ENCODE data around the gene EIF2AK3.

Gene EIF2AK3

DNA sequence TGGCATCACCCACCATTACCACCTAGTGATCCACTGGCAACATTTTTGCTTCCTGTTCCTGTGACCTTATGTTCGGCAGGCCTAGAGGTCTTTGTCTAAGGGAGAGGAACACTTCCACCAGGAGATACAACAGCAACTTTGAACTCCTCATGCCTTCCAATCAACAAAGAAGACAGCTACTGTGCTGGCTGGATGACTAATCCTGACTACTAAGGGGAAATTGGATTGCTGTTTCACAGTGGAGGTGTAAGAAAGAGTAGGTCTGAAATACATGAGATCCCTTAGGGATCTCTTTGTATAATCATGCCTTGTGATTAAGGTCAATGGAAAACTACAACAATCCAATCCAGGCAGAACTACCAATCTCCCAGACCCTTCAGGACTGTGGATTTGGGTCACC lies 45.2 kb downstream of the EIF2AK3 start:
- no peak for TF ChIP-seq POLR2A (IDR thresholded peaks at IDR 0.05; ENCODE audit: low read depth, low read length)
- TF ChIP-seq TAF1 (IDR thresholded peaks at IDR 0.05; ENCODE audit: low read depth, low read length) = no peak
- TF ChIP-seq SPI1 (IDR thresholded peaks at IDR 0.05; ENCODE audit: low read depth, low read length) = no peak
- no peak for TF ChIP-seq POU2F2 (IDR thresholded peaks at IDR 0.05; ENCODE audit: low read depth, low read length)
- no peak for TF ChIP-seq PAX5 (IDR thresholded peaks at IDR 0.05; ENCODE audit: insufficient read depth, low read length, severe bottlenecking)
- TF ChIP-seq POLR2AphosphoS5 (IDR thresholded peaks at IDR 0.05; ENCODE audit: low read depth, low read length) = no peak
- FAIRE-seq (peak; percentile 33), DNase-seq (ENCODE audit: insufficient read length, low spot score) (no peak)

DNA sequence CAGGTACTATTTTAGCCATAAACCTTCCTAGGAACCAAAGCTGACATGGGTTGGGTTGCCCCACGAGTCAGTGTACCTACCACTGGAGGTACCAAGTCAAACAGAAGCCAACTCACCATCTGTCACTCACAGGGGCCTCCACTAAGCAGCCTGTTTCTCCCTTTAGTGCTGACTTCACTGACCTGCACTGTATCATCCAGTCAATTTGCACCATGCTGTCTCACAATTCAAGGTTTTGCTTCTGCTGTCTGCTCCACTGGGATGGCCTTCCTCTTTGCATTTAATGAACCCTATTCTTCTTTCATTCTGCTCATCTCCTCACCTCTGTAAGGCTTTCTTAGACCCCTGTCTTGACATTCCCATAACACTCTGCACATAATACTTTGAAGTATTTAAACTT lies 47.2 kb downstream of the EIF2AK3 start:
- TF ChIP-seq POU2F2 (IDR thresholded peaks at IDR 0.05; ENCODE audit: low read depth, low read length) = no peak
- TF ChIP-seq POLR2AphosphoS5 (IDR thresholded peaks at IDR 0.05; ENCODE audit: low read depth, low read length) = peak; percentile 51; the same call in 1 of the 2 replicates
- no peak for TF ChIP-seq PAX5 (IDR thresholded peaks at IDR 0.05; ENCODE audit: insufficient read depth, low read length, severe bottlenecking)
- TF ChIP-seq POLR2A (IDR thresholded peaks at IDR 0.05; ENCODE audit: low read depth, low read length) = no peak
- no peak for TF ChIP-seq TAF1 (IDR thresholded peaks at IDR 0.05; ENCODE audit: low read depth, low read length)
- FAIRE-seq = no peak
- DNase-seq (ENCODE audit: insufficient read length, low spot score) = no peak

DNA sequence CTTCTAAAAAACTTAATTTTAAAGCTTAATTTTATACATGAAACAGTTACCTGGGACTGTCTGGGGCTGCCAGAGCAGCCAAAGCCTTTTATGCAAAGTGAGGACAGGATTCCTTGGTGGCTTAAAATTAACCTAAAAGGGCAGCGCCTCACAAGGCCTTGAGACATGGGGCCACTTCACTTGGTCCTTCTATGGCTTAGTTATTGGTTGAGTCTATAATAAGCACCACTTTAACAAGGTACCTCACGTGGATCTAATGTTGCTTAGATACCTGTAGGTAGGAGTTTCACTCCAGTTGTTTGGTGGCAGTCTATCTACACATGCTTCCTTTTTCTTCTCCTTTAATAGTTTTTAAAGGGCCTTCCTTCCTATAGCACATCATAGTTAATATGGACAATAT lies 51.6 kb downstream of the EIF2AK3 start:
- FAIRE-seq (no peak), DNase-seq (ENCODE audit: insufficient read length, low spot score) (no peak)
- TF ChIP-seq POLR2A (IDR thresholded peaks at IDR 0.05; ENCODE audit: low read depth, low read length) (no peak), POLR2AphosphoS5 (IDR thresholded peaks at IDR 0.05; ENCODE audit: low read depth, low read length) (no peak), PAX5 (IDR thresholded peaks at IDR 0.05; ENCODE audit: insufficient read depth, low read length, severe bottlenecking) (no peak), POU2F2 (IDR thresholded peaks at IDR 0.05; ENCODE audit: low read depth, low read length) (no peak), TAF1 (IDR thresholded peaks at IDR 0.05; ENCODE audit: low read depth, low read length) (no peak), SPI1 (IDR thresholded peaks at IDR 0.05; ENCODE audit: low read depth, low read length) (no peak)

DNA sequence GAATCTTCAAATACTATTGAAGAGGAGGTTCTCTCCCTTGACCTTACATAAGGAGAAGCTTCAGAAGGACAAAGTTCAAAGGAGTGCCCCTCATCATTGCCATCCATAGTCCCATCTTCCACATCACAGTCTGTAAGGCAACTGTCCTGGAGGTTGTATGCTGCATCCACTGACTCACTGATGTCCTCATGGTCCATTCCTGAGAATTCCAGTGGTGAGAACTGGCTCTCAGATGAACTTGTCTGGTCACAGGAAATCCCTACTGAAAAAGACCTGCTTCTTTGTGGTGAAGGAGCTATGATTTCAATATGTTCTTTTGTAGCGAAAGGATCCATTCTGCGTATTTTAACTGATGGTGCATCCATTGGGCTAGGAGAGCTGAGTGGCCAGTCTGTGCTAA lies 52.2 kb downstream of the EIF2AK3 start:
- no peak for TF ChIP-seq SPI1 (IDR thresholded peaks at IDR 0.05; ENCODE audit: low read depth, low read length)
- FAIRE-seq (no peak), DNase-seq (ENCODE audit: insufficient read length, low spot score) (no peak)

DNA sequence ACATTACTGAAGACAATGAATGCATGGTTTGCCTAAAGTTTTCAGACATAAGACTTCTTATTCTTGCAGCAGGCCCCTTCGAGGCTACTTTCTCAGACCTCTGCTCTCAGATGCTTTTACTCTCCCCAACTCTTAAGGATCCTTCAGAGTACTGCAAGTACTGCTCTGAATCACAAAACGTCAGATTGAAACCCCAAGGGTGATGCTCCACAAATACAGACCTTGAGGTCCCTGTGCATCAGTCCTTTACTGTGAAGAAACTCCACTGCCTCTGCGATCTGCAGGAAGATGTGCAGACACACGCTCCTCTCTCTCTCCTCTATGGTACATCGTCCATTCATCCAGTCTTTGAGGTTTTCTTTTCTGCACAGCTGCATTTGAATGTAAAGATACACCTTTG lies 52.8 kb downstream of the EIF2AK3 start:
- FAIRE-seq (peak; percentile 57), DNase-seq (ENCODE audit: insufficient read length, low spot score) (no peak)
- TF ChIP-seq PAX5 (IDR thresholded peaks at IDR 0.05; ENCODE audit: insufficient read depth, low read length, severe bottlenecking) = no peak
- TF ChIP-seq POLR2AphosphoS5 (IDR thresholded peaks at IDR 0.05; ENCODE audit: low read depth, low read length) = no peak
- no peak for TF ChIP-seq SPI1 (IDR thresholded peaks at IDR 0.05; ENCODE audit: low read depth, low read length)
- no peak for TF ChIP-seq TAF1 (IDR thresholded peaks at IDR 0.05; ENCODE audit: low read depth, low read length)
- TF ChIP-seq POU2F2 (IDR thresholded peaks at IDR 0.05; ENCODE audit: low read depth, low read length) = no peak
- TF ChIP-seq POLR2A (IDR thresholded peaks at IDR 0.05; ENCODE audit: low read depth, low read length) = no peak

DNA sequence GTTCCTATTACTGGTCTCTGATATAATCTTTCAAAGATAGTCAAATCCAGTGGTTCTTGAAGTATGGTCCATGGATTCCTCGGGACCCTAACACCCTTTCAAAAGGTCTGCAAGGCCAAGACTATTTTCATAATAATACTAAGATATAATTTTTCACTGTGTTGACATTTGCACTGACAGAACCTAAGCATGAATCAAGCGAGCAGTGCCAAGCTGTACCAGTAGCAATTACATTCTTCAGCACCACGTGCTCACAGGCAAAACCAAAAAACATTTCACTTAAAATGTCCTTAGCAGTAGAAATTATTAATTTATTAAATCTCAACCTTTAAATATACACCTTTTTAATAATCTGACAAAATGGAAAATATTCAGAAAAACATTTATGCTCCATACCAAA lies 59.1 kb downstream of the EIF2AK3 start:
- FAIRE-seq (no peak), DNase-seq (ENCODE audit: insufficient read length, low spot score) (no peak)
- TF ChIP-seq POU2F2 (IDR thresholded peaks at IDR 0.05; ENCODE audit: low read depth, low read length) (no peak), TAF1 (IDR thresholded peaks at IDR 0.05; ENCODE audit: low read depth, low read length) (no peak), PAX5 (IDR thresholded peaks at IDR 0.05; ENCODE audit: insufficient read depth, low read length, severe bottlenecking) (no peak), POLR2AphosphoS5 (IDR thresholded peaks at IDR 0.05; ENCODE audit: low read depth, low read length) (no peak), SPI1 (IDR thresholded peaks at IDR 0.05; ENCODE audit: low read depth, low read length) (no peak), POLR2A (IDR thresholded peaks at IDR 0.05; ENCODE audit: low read depth, low read length) (no peak)

DNA sequence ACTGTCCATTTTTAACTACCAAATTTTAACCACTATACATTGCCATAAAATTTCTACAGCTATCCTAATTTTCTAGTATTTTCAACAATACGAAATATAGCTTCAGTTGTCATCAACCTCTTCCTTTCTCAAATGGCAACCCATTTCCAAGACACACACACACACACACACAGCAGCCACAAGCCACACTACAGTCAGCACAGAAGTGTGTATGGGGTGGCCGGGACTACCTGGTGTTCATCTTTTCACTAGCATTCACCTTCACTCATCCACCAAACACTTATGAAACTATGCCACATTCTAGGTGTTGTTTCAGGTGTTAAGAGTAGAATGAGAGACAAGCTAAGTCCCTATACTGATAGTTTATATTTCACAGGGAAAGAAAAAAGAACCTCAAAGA lies 62.9 kb downstream of the EIF2AK3 start:
- FAIRE-seq = peak; percentile 55
- DNase-seq (ENCODE audit: insufficient read length, low spot score) = no peak
- TF ChIP-seq PAX5 (IDR thresholded peaks at IDR 0.05; ENCODE audit: insufficient read depth, low read length, severe bottlenecking) = no peak
- no peak for TF ChIP-seq POU2F2 (IDR thresholded peaks at IDR 0.05; ENCODE audit: low read depth, low read length)
- TF ChIP-seq POLR2A (IDR thresholded peaks at IDR 0.05; ENCODE audit: low read depth, low read length) = no peak
- TF ChIP-seq SPI1 (IDR thresholded peaks at IDR 0.05; ENCODE audit: low read depth, low read length) = no peak
- no peak for TF ChIP-seq TAF1 (IDR thresholded peaks at IDR 0.05; ENCODE audit: low read depth, low read length)
- TF ChIP-seq POLR2AphosphoS5 (IDR thresholded peaks at IDR 0.05; ENCODE audit: low read depth, low read length) = no peak

DNA sequence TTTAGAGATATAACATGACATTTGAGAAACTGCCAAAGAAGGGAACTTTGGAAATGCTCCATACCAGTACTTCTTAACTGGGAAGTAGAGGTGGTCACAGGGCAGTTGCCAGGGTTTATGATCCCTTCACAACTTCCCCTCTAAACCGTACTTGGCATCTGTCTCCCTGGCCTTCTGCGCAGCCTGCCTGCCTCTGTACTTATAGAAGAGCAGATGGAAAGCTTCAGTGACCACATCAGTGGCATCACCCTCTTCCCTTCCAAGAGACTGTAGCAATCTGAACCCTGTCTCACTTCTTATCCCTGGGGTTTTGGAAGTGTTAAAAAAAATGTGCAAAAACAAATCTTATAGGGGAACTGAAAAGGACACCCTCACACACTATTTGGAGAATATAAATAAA lies 64.1 kb downstream of the EIF2AK3 start:
- no peak for DNase-seq (ENCODE audit: insufficient read length, low spot score)
- FAIRE-seq = no peak
- no peak for TF ChIP-seq SPI1 (IDR thresholded peaks at IDR 0.05; ENCODE audit: low read depth, low read length)
- no peak for TF ChIP-seq POLR2A (IDR thresholded peaks at IDR 0.05; ENCODE audit: low read depth, low read length)
- TF ChIP-seq TAF1 (IDR thresholded peaks at IDR 0.05; ENCODE audit: low read depth, low read length) = no peak
- no peak for TF ChIP-seq POLR2AphosphoS5 (IDR thresholded peaks at IDR 0.05; ENCODE audit: low read depth, low read length)
- TF ChIP-seq PAX5 (IDR thresholded peaks at IDR 0.05; ENCODE audit: insufficient read depth, low read length, severe bottlenecking) = no peak
- no peak for TF ChIP-seq POU2F2 (IDR thresholded peaks at IDR 0.05; ENCODE audit: low read depth, low read length)

DNA sequence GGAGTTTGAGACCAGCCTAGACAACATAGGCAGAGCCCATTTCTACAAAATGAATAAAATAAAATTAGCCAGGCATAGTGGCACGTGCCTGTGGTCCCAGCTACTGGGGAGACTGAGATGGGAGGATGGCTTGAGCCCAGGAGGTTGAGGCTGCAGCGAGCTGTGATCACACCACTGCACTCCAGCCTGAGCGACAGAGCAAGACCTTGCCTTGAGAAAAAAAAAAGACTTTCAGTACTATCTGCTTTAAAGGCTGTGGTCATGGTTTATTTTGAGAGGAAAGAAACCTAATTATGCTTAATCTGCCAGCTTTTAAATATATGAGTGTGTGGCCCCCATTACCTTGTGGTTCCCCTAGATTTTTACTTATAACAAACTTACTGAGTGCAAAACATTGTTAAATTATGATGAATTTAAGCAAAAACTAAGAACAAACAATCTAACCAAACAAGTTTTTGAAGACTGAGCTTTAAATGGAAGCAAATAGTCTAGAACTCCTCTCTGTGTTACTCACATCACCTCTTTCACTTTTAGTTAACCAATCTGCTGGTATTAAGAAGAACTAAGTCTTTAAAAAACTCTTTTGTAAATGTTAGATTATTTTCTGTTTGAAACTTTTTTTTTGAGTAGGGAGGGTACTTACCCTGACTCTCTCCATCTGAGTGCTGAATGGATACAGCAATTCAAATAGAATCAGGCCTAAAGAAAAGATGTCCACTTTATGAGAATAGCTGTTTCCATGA lies 65.4 kb downstream of the EIF2AK3 start:
- no peak for DNase-seq (ENCODE audit: insufficient read length, low spot score)
- FAIRE-seq = peak; percentile 48
- TF ChIP-seq TAF1 (IDR thresholded peaks at IDR 0.05; ENCODE audit: low read depth, low read length) = no peak
- TF ChIP-seq POLR2A (IDR thresholded peaks at IDR 0.05; ENCODE audit: low read depth, low read length) = no peak
- TF ChIP-seq POLR2AphosphoS5 (IDR thresholded peaks at IDR 0.05; ENCODE audit: low read depth, low read length) = no peak
- no peak for TF ChIP-seq SPI1 (IDR thresholded peaks at IDR 0.05; ENCODE audit: low read depth, low read length)

DNA sequence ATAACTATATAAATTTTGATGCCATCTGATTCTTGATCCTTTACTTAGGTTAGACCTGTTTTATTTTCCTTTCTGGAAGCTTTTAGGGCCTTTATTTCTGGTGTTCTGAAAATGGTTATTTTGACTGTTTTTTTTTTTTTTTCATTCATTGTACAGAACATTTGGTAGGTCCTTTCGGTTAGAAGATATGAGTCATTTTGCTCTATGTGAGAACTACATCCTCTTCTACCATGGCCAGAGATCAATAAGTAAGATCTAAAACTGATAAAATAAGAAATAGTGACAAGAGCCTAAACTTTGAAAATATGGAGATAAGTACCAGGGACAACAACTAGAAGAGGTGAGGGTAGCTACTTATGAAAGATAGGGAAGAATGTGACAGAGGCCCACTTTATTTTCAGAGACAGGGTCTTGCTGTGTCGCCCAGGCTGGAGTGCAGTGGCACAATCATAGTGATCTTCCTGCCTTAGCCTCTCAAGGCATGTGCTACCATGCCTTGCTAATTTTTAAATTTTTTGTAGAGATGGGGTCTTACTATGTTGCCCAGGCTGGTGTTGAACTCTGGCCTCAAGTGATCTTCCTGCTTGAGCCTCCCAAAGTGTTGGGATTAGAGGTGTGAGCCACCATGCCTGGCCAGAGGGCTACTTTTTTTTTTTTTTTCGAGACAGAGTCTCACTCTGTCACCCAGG lies 66.5 kb downstream of the EIF2AK3 start:
- TF ChIP-seq POLR2AphosphoS5 (IDR thresholded peaks at IDR 0.05; ENCODE audit: low read depth, low read length) = no peak
- no peak for TF ChIP-seq POU2F2 (IDR thresholded peaks at IDR 0.05; ENCODE audit: low read depth, low read length)
- TF ChIP-seq PAX5 (IDR thresholded peaks at IDR 0.05; ENCODE audit: insufficient read depth, low read length, severe bottlenecking) = no peak
- TF ChIP-seq SPI1 (IDR thresholded peaks at IDR 0.05; ENCODE audit: low read depth, low read length) = no peak
- TF ChIP-seq POLR2A (IDR thresholded peaks at IDR 0.05; ENCODE audit: low read depth, low read length) = no peak
- no peak for TF ChIP-seq TAF1 (IDR thresholded peaks at IDR 0.05; ENCODE audit: low read depth, low read length)
- DNase-seq (ENCODE audit: insufficient read length, low spot score) (no peak), FAIRE-seq (peak; percentile 54)
